ENCODE measurements around the gene PICALM.
"Not testable (repeated sequence)": the region's sequence is repeated elsewhere in the genome, so short reads cannot be mapped to it uniquely, and the experiment has no call there.

PICALM gene

GRCh38 chr11:86101941-86102407 lies 33.1 kb upstream of the PICALM start:
- Histone ChIP-seq H3K4me1 (ENCODE audit: control insufficient read depth, insufficient read depth, low read length) (no peaks in the 10 kb centered on the region), H3K9ac (ENCODE audit: low read length) (no peak overlapping the region)

GRCh38 chr11:86101493-86101892 lies 32.6 kb upstream of the PICALM start:
- Histone ChIP-seq H3K4me1 (ENCODE audit: control insufficient read depth, insufficient read depth, low read length) (no peaks in the 10 kb centered on the region), H3K27me3 (ENCODE audit: control insufficient read depth, insufficient read depth, low read length) (no peaks in the 10 kb centered on the region), H3K9ac (ENCODE audit: low read length) (no peak overlapping the region), H3K27ac (ENCODE audit: low read depth, low read length) (no peak overlapping the region), H3K4me3 (ENCODE audit: low read length) (no peak overlapping the region), H3K36me3 (ENCODE audit: control insufficient read depth, insufficient read depth, low read length) (no peaks in the 10 kb centered on the region)

More at GRCh38 chr11:86101941-86102407, 33.1 kb upstream of the PICALM start:
- Histone ChIP-seq H3K27ac (ENCODE audit: low read depth, low read length) (no peak overlapping the region), H3K36me3 (ENCODE audit: control insufficient read depth, insufficient read depth, low read length) (no peaks in the 10 kb centered on the region), H3K27me3 (ENCODE audit: control insufficient read depth, insufficient read depth, low read length) (no peaks in the 10 kb centered on the region), H3K4me3 (ENCODE audit: low read length) (no peak overlapping the region)

GRCh38 chr11:86099874-86100273 lies 31.0 kb upstream of the PICALM start:
- no peak overlapping the region for H3K4me3 ChIP-seq (ENCODE audit: low read length)
- H3K27ac ChIP-seq (ENCODE audit: low read depth, low read length): no peak overlapping the region
- no peaks in the 10 kb centered on the region for H3K4me1 ChIP-seq (ENCODE audit: control insufficient read depth, insufficient read depth, low read length)
- no peaks in the 10 kb centered on the region for H3K36me3 ChIP-seq (ENCODE audit: control insufficient read depth, insufficient read depth, low read length)
- H3K9ac ChIP-seq (ENCODE audit: low read length): no peak overlapping the region
- H3K27me3 ChIP-seq (ENCODE audit: control insufficient read depth, insufficient read depth, low read length): no peaks in the 10 kb centered on the region

DNA sequence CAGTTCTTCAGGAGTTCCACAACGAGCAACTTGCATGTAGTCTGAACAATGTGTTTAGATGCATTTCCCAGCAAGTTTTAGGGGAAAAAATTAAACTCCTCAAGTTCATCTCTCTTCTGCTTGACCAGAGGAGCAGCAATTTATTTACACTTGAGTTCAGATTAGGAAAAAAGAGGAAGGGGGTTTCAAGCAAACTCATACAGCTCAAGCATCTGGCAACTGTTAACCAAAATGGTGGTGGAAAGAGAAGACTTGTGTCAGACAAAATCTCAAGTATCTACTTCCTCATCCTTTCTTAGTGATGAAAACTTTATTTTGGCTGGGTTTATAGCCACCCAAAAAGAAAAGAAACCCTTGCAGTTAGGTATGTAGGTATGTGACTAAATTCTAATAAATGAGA lies 29.1 kb upstream of the PICALM start:
- H3K4me1 ChIP-seq (ENCODE audit: control insufficient read depth, insufficient read depth, low read length): no peaks in the 10 kb centered on the region
- H3K36me3 ChIP-seq (ENCODE audit: control insufficient read depth, insufficient read depth, low read length): no peaks in the 10 kb centered on the region
- H3K27me3 ChIP-seq (ENCODE audit: control insufficient read depth, insufficient read depth, low read length): no peaks in the 10 kb centered on the region
- H3K9ac ChIP-seq (ENCODE audit: low read length): no peak overlapping the region
- H3K4me3 ChIP-seq (ENCODE audit: low read length): no peak overlapping the region
- no peak overlapping the region for H3K27ac ChIP-seq (ENCODE audit: low read depth, low read length)

GRCh38 chr11:86091566-86091965 lies 22.7 kb upstream of the PICALM start:
- no peaks in the 10 kb centered on the region for H3K27me3 ChIP-seq (ENCODE audit: control insufficient read depth, insufficient read depth, low read length)
- H3K4me3 ChIP-seq (ENCODE audit: low read length): no peak overlapping the region
- no peaks in the 10 kb centered on the region for H3K36me3 ChIP-seq (ENCODE audit: control insufficient read depth, insufficient read depth, low read length)
- H3K4me1 ChIP-seq (ENCODE audit: control insufficient read depth, insufficient read depth, low read length): no peaks in the 10 kb centered on the region
- no peak overlapping the region for H3K27ac ChIP-seq (ENCODE audit: low read depth, low read length)
- H3K9ac ChIP-seq (ENCODE audit: low read length): no peak overlapping the region

DNA sequence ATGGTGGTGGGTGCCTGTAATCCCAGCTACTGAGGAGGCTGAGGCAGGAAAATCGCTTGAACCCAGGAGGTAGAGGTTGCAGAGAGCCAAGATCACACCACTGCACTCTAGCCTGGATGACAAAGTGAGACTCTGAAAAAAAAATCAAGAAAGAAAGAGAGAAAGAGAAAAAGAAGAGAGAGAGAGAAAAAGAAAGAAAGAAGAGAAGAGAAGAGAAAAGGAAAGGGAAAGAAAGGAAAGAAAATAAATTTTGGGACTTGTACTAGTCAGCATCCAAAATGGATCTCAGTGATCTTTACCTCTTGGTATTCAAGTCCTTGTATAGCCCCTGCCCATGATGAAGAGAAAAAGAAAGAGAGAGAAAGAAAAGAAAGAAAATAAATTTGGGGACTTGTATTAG lies 22.2 kb upstream of the PICALM start:
- H3K27me3 ChIP-seq (ENCODE audit: control insufficient read depth, insufficient read depth, low read length): no peaks in the 10 kb centered on the region
- no peak overlapping the region for H3K27ac ChIP-seq (ENCODE audit: low read depth, low read length)
- H3K9ac ChIP-seq (ENCODE audit: low read length): no peak overlapping the region
- H3K4me1 ChIP-seq (ENCODE audit: control insufficient read depth, insufficient read depth, low read length): no peaks in the 10 kb centered on the region
- H3K4me3 ChIP-seq (ENCODE audit: low read length): no peak overlapping the region
- no peaks in the 10 kb centered on the region for H3K36me3 ChIP-seq (ENCODE audit: control insufficient read depth, insufficient read depth, low read length)

DNA sequence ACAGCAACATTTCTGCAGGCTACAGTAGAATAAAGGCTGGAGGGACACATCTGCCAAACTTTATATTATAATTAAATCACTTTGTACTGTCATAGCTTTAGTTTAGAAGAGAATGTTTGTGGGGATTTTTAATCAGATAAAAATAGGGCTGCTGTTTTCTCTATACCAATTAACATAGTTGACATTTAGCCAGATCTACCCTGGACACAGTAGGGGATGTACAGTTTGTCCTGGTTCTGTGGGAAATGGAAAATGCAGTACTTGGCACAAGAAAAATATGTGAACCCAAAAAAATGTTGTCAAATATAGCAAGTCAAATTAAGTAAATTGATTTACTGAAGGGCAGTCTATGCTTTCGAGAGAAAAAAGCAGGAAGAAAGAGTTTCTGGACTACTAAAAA lies 20.8 kb upstream of the PICALM start:
- no peak overlapping the region for H3K9ac ChIP-seq (ENCODE audit: low read length)
- H3K4me1 ChIP-seq (ENCODE audit: control insufficient read depth, insufficient read depth, low read length): no peaks in the 10 kb centered on the region
- H3K36me3 ChIP-seq (ENCODE audit: control insufficient read depth, insufficient read depth, low read length): no peaks in the 10 kb centered on the region
- H3K27me3 ChIP-seq (ENCODE audit: control insufficient read depth, insufficient read depth, low read length): no peaks in the 10 kb centered on the region
- H3K27ac ChIP-seq (ENCODE audit: low read depth, low read length): no peak overlapping the region
- H3K4me3 ChIP-seq (ENCODE audit: low read length): no peak overlapping the region

DNA sequence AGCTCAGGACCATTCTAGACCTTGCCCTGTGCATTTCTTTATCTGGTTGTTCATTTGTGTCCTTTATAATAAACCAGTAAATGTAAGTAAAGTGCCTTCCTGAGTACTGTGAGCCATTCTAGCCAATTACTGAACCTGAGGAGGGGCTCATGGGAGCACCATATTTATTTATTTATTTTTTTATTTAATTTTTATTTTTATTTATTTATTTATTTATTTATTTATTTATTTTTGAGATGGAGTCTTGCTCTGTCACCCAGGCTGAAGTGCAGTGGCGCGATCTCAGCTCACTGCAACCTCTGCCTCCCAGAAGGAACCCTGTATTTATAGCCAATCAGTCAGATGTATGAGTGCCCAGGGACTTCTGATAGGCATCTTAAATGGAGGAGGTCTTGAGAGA lies 18.8 kb upstream of the PICALM start:
- H3K4me3 ChIP-seq (ENCODE audit: low read length); H3K9ac ChIP-seq (ENCODE audit: low read length); H3K27me3 ChIP-seq (ENCODE audit: control insufficient read depth, insufficient read depth, low read length); H3K27ac ChIP-seq (ENCODE audit: low read depth, low read length); H3K4me1 ChIP-seq (ENCODE audit: control insufficient read depth, insufficient read depth, low read length); H3K36me3 ChIP-seq (ENCODE audit: control insufficient read depth, insufficient read depth, low read length): not testable (repeated sequence)

GRCh38 chr11:86087256-86087655 lies 18.4 kb upstream of the PICALM start:
- H3K36me3 ChIP-seq (ENCODE audit: control insufficient read depth, insufficient read depth, low read length): no peaks in the 10 kb centered on the region
- H3K9ac ChIP-seq (ENCODE audit: low read length): no peak overlapping the region
- no peak overlapping the region for H3K4me3 ChIP-seq (ENCODE audit: low read length)
- H3K4me1 ChIP-seq (ENCODE audit: control insufficient read depth, insufficient read depth, low read length): no peaks in the 10 kb centered on the region
- no peak overlapping the region for H3K27ac ChIP-seq (ENCODE audit: low read depth, low read length)
- H3K27me3 ChIP-seq (ENCODE audit: control insufficient read depth, insufficient read depth, low read length): no peaks in the 10 kb centered on the region

DNA sequence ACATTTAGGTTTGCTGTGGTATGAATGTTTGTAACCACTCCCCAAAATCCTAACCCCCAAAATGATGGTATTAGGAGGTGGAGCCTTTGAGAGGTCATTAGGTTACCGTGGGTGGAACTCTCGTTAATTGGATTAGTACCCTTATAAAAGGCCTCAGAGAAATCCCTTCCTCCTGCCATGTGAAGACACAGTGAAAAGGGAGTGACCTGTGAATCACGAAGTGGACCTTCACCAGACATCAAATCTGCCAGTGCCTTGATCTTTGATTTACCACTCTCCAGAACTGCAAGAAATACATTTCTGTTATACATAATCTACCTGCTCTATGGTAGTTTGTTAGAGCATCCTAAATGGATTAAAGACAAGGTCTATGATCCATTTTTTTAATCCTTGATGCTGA lies 12.6 kb upstream of the PICALM start:
- Histone ChIP-seq H3K27me3 (ENCODE audit: control insufficient read depth, insufficient read depth, low read length) (no peaks in the 10 kb centered on the region), H3K4me1 (ENCODE audit: control insufficient read depth, insufficient read depth, low read length) (no peaks in the 10 kb centered on the region), H3K27ac (ENCODE audit: low read depth, low read length) (no peak overlapping the region), H3K9ac (ENCODE audit: low read length) (no peak overlapping the region), H3K36me3 (ENCODE audit: control insufficient read depth, insufficient read depth, low read length) (no peaks in the 10 kb centered on the region), H3K4me3 (ENCODE audit: low read length) (no peak overlapping the region)

DNA sequence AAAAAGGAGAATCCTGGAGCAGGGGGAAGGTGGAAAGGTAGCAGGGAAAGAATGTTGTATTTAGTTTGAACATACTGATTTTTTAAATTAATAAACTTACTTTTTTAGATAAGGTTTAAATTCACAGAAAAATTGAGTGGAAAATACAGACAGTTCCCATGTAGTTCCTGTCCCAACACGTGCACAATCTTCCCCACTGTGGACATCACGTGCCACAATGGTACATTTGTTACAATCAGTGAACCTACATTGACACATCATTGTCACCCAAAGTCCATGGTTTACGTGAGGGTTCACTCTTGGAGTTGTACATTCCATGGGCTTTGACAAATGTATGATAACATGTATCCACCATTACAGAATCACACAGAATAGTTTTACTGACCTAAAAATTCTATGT lies 10.5 kb upstream of the PICALM start:
- H3K9ac ChIP-seq (ENCODE audit: low read length): no peak overlapping the region
- H3K27ac ChIP-seq (ENCODE audit: low read depth, low read length): no peak overlapping the region
- no peak overlapping the region for H3K4me3 ChIP-seq (ENCODE audit: low read length)
- no peaks in the 10 kb centered on the region for H3K4me1 ChIP-seq (ENCODE audit: control insufficient read depth, insufficient read depth, low read length)
- H3K36me3 ChIP-seq (ENCODE audit: control insufficient read depth, insufficient read depth, low read length): no peaks in the 10 kb centered on the region
- H3K27me3 ChIP-seq (ENCODE audit: control insufficient read depth, insufficient read depth, low read length): no peaks in the 10 kb centered on the region

DNA sequence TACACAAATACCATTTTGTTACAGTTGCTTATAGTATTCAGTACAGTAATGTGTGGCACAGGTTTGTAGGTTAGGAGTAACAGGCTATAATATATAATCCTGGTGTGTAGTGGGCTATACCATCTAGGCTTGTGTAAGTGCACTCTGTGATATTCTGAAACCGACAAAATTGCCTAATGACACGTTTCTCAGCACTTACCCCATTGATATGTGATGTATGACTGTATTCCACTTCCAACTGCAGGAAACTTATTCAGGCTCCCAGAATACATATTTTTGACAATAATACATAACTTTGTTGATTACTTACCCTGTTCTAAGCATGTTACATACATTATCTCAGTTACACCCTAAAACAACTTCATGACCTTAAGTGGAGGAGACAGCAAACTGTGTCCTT lies 5.1 kb upstream of the PICALM start:
- H3K36me3 ChIP-seq (ENCODE audit: control insufficient read depth, insufficient read depth, low read length): no peaks in the 10 kb centered on the region
- H3K4me3 ChIP-seq (ENCODE audit: low read length): no peak overlapping the region
- H3K9ac ChIP-seq (ENCODE audit: low read length): no peak overlapping the region
- H3K27ac ChIP-seq (ENCODE audit: low read depth, low read length): no peak overlapping the region
- H3K4me1 ChIP-seq (ENCODE audit: control insufficient read depth, insufficient read depth, low read length): peaks cover 9% of the 10 kb centered on the region
- no peaks in the 10 kb centered on the region for H3K27me3 ChIP-seq (ENCODE audit: control insufficient read depth, insufficient read depth, low read length)

GRCh38 chr11:86072211-86072610 lies 3.3 kb upstream of the PICALM start:
- Histone ChIP-seq H3K9ac (ENCODE audit: low read length) (no peak overlapping the region), H3K27ac (ENCODE audit: low read depth, low read length) (no peak overlapping the region), H3K36me3 (ENCODE audit: control insufficient read depth, insufficient read depth, low read length) (no peaks in the 10 kb centered on the region), H3K4me3 (ENCODE audit: low read length) (no peak overlapping the region), H3K27me3 (ENCODE audit: control insufficient read depth, insufficient read depth, low read length) (no peaks in the 10 kb centered on the region), H3K4me1 (ENCODE audit: control insufficient read depth, insufficient read depth, low read length) (peaks cover 9% of the 10 kb centered on the region)
